Upper lobe of right lung (tissue), 1 donor: Measurements from ENCODE around the gene CRISPLD2. TPM values are rescaled to one million over a fixed set of nuclear protein-coding genes. Genes with fewer than 3 reads are reported as not detected.

Experiments
- ATAC-seq: fragments of 200-7000 bp; cut with Tn5 transposase; one replicate; pipeline ENCODE4 v1.9.1; 2020; ENCODE audit warnings: mild to moderate bottlenecking, moderate library complexity
- DNase-seq: peaks from one replicate; pipeline ENCODE4 v3.0.0-alpha.2; 2020
- H3K27ac ChIP-seq: fragments of 200-600 bp; one replicate; pipeline ENCODE4 v1.8.0; 2022
- H3K27me3 ChIP-seq: fragments of 200-600 bp; one replicate; pipeline ENCODE4 v1.8.0; 2022; ENCODE audit warnings: mild to moderate bottlenecking
- H3K36me3 ChIP-seq: fragments of 200-600 bp; one replicate; pipeline ENCODE4 v1.8.0; 2022
- H3K4me1 ChIP-seq: fragments of 200-600 bp; one replicate; pipeline ENCODE4 v1.8.0; 2022
- H3K4me3 ChIP-seq: fragments of 200-600 bp; one replicate; pipeline ENCODE4 v1.8.0; 2022; ENCODE audit warnings: mild to moderate bottlenecking
- H3K9me3 ChIP-seq: fragments of 200-600 bp; one replicate; pipeline ENCODE4 v1.8.0; 2022
- intact Hi-C: fragments of 100-400 bp; cut with DNase I; formaldehyde crosslinking; loops from one replicate; pipeline ENCODE4 v1.11.0; 2022
- total RNA-seq: library from RNA; stranded (reverse); fragmentation: NEBNext Ultra II Directional; extraction: Animal tissue kit (Norgen Biotek cat#: 25700); gene quantifications from one replicate; pipeline ENCODE4 v1.2.1, GENCODE V29; 2021
- TF ChIP-seq, protein P1 (sequence below): fragments of 200-600 bp; IDR thresholded peaks from one replicate; pipeline ENCODE4 v1.8.0; 2022; ENCODE audit warnings: antibody characterized with exemption
- donor health status: DM: no; HTN: yes; CAD: no; lungs with severe emphysema.

Gene CRISPLD2
- total RNA-seq, 1 donor from 2014 or later, result 61.9 TPM

- Histone ChIP-seq H3K36me3 (peaks cover 28% of the 10 kb centered on the region), H3K27me3 (no peaks in the 10 kb centered on the region), H3K4me3 (no peak overlapping the region), H3K9me3 (peaks cover 4% of the 10 kb centered on the region), H3K27ac (no peak overlapping the region), H3K4me1 (no peaks in the 10 kb centered on the region)
- TF ChIP-seq, protein P1, sequence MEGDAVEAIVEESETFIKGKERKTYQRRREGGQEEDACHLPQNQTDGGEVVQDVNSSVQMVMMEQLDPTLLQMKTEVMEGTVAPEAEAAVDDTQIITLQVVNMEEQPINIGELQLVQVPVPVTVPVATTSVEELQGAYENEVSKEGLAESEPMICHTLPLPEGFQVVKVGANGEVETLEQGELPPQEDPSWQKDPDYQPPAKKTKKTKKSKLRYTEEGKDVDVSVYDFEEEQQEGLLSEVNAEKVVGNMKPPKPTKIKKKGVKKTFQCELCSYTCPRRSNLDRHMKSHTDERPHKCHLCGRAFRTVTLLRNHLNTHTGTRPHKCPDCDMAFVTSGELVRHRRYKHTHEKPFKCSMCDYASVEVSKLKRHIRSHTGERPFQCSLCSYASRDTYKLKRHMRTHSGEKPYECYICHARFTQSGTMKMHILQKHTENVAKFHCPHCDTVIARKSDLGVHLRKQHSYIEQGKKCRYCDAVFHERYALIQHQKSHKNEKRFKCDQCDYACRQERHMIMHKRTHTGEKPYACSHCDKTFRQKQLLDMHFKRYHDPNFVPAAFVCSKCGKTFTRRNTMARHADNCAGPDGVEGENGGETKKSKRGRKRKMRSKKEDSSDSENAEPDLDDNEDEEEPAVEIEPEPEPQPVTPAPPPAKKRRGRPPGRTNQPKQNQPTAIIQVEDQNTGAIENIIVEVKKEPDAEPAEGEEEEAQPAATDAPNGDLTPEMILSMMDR, result no peak
- ATAC-seq (no peak), DNase-seq (no peak)
- intact Hi-C loops, result no loop called here
Measured at GRCh38 chr16:84862804-84863480, 43.2 kb downstream of the CRISPLD2 start.

- no peak overlapping the region for H3K27ac ChIP-seq
Measured at GRCh38 chr16:84863481-84863814, 43.7 kb downstream of the CRISPLD2 start.

GRCh38 chr16:84864326-84864955 lies 44.7 kb downstream of the CRISPLD2 start:
- ATAC-seq (no peak), DNase-seq (no peak)
- Histone ChIP-seq H3K27me3 (no peaks in the 10 kb centered on the region), H3K4me1 (no peaks in the 10 kb centered on the region), H3K27ac (no peak overlapping the region), H3K9me3 (peaks cover 4% of the 10 kb centered on the region), H3K4me3 (no peak overlapping the region), H3K36me3 (peaks cover 32% of the 10 kb centered on the region)
- TF ChIP-seq, protein P1, result no peak
- intact Hi-C loops, result no loop called here

More at GRCh38 chr16:84863481-84863814, 43.7 kb downstream of the CRISPLD2 start:
- Histone ChIP-seq H3K4me1 (no peaks in the 10 kb centered on the region), H3K36me3 (peaks cover 31% of the 10 kb centered on the region), H3K27me3 (no peaks in the 10 kb centered on the region), H3K4me3 (no peak overlapping the region), H3K9me3 (peaks cover 4% of the 10 kb centered on the region)
- no peak for ATAC-seq
- intact Hi-C loops, result no loop called here
- TF ChIP-seq, protein P1, result no peak
- DNase-seq, result no peak

GRCh38 chr16:84867696-84868095 lies 47.9 kb downstream of the CRISPLD2 start:
- no peak for DNase-seq
- Histone ChIP-seq H3K9me3 (no peaks in the 10 kb centered on the region), H3K4me3 (no peak overlapping the region), H3K36me3 (peaks cover 45% of the 10 kb centered on the region), H3K4me1 (no peaks in the 10 kb centered on the region), H3K27me3 (no peaks in the 10 kb centered on the region), H3K27ac (no peak overlapping the region)
- ATAC-seq, result no peak
- TF ChIP-seq, protein P1, result no peak
- intact Hi-C loops, result no loop called here

DNA sequence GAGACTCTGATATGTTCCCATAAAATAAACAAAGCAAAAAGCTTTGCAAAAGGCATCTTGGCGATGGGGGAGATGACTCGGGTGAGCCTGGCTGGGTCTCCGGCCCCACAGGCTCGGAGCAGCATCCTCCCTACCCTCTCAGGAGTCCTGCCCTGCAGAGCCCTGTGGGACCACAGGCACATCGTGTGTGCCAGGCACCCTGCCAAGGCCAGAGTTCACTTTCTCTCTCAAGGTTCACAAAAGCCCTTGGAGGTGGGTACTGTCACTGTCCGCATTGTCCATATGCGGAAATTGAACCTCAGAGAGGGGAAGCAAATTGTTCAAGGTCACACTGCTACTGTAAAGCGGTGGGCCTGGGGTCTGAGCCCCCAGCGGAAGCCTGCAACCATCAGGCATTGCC lies 48.5 kb downstream of the CRISPLD2 start:
- Histone ChIP-seq H3K9me3 (no peaks in the 10 kb centered on the region), H3K4me1 (no peaks in the 10 kb centered on the region), H3K27ac (no peak overlapping the region), H3K36me3 (peaks cover 45% of the 10 kb centered on the region), H3K4me3 (no peak overlapping the region), H3K27me3 (no peaks in the 10 kb centered on the region)
- DNase-seq (no peak), ATAC-seq (no peak)
- TF ChIP-seq, protein P1, result no peak
- intact Hi-C loops, result no loop called here
